Esophagus (tissue), 2 donors: Measurements from ENCODE around the gene CHST13. TPM values are rescaled to one million over a fixed set of nuclear protein-coding genes. Genes with fewer than 3 reads are reported as not detected.

Experiments used
- H3K27ac ChIP-seq, 2 donors: one replicate each; pipeline ENCODE4 v1.5.1; 2013; ENCODE audit warnings: low read depth in 2 of 2, mild to moderate bottlenecking in 2 of 2, inconsistent platforms in 1 of 2, low read length in 1 of 2, moderate library complexity in 1 of 2
- H3K27me3 ChIP-seq, 2 donors: one replicate each; pipeline ENCODE4 v1.6.1; 2013; ENCODE audit warnings: low read length in 2 of 2, control low read depth in 1 of 2, mild to moderate bottlenecking in 1 of 2; ENCODE audit not compliant: insufficient read depth in 2 of 2, control insufficient read depth in 1 of 2
- H3K36me3 ChIP-seq, 2 donors: one replicate each; pipeline ENCODE4 v1.6.1; 2013; ENCODE audit warnings: low read length in 1 of 2; ENCODE audit not compliant: control insufficient read depth in 2 of 2, insufficient read depth in 2 of 2
- H3K4me1 ChIP-seq, 2 donors: one replicate each; pipeline ENCODE4 v1.6.1; 2013; ENCODE audit warnings: low read length in 1 of 2; ENCODE audit not compliant: control insufficient read depth in 2 of 2, insufficient read depth in 2 of 2
- H3K4me3 ChIP-seq, 2 donors: one replicate each; pipeline ENCODE4 v1.5.1; 2013; ENCODE audit warnings: low read length in 2 of 2, mild to moderate bottlenecking in 2 of 2, low read depth in 1 of 2, moderate library complexity in 1 of 2
- H3K9me3 ChIP-seq, 2 donors: one replicate each; pipeline ENCODE4 v1.6.1; 2013; ENCODE audit warnings: mild to moderate bottlenecking in 2 of 2, low read depth in 1 of 2, low read length in 1 of 2, moderate library complexity in 1 of 2; ENCODE audit not compliant: control insufficient read depth in 2 of 2, insufficient read depth in 1 of 2
- WGBS, 2 donors: extraction: QIAGEN DNeasy Blood & Tissue Kit; methylation state at CpG; one replicate each; pipeline ENCODE4 v1.1.7; 2013; 5-methylcytosine and 5-hydroxymethylcytosine counted together
- polyA plus RNA-seq, 2 donors: library from polyadenylated mRNA; stranded (reverse); fragments of 200-250 nt; gene quantifications; one replicate each; pipeline ENCODE4 v1.2.3, GENCODE V29; 2013
- donor health status: healthy with polysubstance abuse.
- donor health status: Bipolar disorder and iron deficiency.

Gene CHST13
- polyA plus RNA-seq, 2 donors = 0.04 TPM; not detected in 1

DNA sequence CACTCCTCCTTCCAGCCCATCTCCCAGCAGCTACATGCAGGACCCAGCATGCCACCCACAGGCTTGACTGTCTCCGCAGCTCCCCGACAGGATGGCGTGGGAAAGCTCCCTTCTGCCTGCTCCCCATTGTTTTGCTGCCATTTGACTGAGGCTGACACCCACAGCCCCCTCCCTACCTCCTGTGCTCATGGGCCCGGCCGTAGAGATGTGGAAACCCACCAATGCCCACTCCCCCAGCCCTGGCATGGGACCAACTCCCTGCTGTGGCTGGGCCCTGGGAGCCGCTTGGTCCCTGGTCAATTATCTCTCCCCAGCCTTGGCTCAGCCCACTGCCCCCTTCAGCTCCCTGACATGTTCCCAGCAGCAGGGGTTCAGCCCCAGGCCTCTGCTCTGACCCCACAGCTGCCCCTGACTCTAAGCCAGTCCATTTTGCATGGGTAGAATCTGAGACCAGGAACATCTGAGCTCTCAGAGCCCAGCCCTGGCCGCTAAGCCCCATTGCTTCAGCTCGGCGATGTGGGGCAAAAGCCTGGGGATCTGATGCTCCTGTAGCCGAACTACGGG, 26.6 kb downstream of the CHST13 start:
- Histone ChIP-seq H3K9me3 (no peaks in the 10 kb centered on the region), H3K27ac (no peak overlapping the region), H3K36me3 (no peaks in the 10 kb centered on the region), H3K4me3 (no peak overlapping the region), H3K4me1 (no peaks in the 10 kb centered on the region), H3K27me3 (no peaks in the 10 kb centered on the region)
- WGBS, 2 donors = 86% methylated on average over 11 of the region's 11 CpGs

DNA sequence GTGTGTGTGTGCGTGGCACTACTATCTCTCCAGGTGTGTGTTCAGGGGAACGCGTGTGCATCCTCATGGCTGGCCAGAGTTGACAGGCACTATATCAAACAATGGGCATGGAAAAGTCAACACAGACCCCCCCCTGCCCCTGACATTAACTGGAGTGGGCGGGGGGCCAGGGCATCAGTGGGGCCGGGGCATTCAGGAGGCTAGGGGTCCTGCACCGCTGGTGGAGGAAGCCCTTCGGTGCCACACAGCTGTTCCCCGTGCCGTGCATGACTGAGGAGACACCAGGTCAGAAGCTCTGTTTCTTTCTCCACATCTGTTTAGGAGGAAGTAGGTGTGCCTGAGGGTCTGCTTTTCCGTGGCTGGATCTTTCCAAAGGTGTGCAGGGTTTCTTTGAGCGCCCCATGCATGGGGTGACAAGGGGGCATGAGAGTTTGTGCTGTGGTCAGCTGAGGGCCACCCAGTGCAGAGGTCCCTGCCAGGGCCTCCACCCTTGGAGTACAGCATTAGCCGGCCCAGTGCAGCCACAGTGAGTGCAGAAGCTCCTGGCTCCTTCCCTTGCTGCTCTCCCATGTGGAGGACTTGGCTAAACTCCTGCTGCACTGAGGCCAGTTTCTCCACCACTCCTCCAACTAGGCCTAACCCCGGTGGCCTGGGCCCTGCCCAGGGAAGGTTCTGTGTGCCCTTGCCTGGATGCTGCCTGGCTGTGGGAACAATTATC, 27.3 kb downstream of the CHST13 start:
- Histone ChIP-seq H3K9me3 (no peaks in the 10 kb centered on the region), H3K27me3 (no peaks in the 10 kb centered on the region), H3K4me3 (no peak overlapping the region), H3K27ac (no peak overlapping the region), H3K36me3 (no peaks in the 10 kb centered on the region), H3K4me1 (no peaks in the 10 kb centered on the region)
- WGBS, 2 donors = 64 to 72% methylated on average over 13 of the region's 13 CpGs

DNA sequence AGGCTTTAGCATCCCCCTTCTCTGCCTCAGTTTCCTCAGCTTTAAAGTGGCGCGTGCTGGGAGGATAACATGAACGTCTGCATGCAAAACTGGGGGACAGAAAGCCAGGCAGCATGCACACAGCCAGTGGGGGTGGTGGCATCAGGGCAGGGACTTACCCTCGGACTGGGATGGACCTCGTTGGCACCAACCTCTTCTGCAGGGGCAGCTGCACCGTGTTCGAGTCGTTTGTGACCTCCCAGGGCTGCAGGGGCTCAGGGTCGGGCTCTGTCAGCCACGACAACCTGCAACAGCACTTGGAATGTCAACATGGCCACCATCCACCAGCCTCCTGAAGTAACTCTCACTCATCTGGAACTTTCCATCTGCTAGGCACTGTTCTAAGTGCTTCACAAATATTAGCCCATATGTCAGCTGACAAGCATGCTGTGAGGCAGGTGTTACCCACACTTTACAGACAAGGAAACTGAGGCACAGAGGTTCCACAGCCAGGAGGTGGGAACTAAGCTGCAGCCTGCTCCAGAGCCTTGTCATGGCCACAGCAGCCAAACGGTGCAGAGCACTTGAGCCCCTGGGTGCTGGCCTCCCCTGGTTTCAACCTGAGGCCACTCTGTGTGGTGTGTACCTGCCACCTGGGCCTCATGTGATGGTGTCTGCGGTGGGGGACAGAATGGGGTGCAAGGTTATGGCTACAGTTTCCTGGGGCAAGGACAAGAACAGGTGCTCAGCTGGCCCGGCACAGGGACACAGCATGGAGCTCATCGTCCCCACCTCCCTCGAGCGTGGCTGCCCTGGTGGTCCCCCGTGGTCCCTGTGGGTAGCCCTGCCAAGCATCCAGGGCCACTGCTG, 28.1 kb downstream of the CHST13 start:
- no peaks in the 10 kb centered on the region for H3K27me3 ChIP-seq
- H3K4me3 ChIP-seq = no peak overlapping the region
- H3K36me3 ChIP-seq = no peaks in the 10 kb centered on the region
- no peaks in the 10 kb centered on the region for H3K4me1 ChIP-seq
- 72 to 74% methylated on average over 17 of the region's 17 CpGs for WGBS, 2 donors
- H3K9me3 ChIP-seq = no peaks in the 10 kb centered on the region
- H3K27ac ChIP-seq = no peak overlapping the region

GRCh38 chr3:126552688-126553283, 28.8 kb downstream of the CHST13 start:
- Histone ChIP-seq H3K36me3 (no peaks in the 10 kb centered on the region), H3K27me3 (no peaks in the 10 kb centered on the region)
- WGBS, 2 donors = 75 to 81% methylated on average over 14 of the region's 14 CpGs

DNA sequence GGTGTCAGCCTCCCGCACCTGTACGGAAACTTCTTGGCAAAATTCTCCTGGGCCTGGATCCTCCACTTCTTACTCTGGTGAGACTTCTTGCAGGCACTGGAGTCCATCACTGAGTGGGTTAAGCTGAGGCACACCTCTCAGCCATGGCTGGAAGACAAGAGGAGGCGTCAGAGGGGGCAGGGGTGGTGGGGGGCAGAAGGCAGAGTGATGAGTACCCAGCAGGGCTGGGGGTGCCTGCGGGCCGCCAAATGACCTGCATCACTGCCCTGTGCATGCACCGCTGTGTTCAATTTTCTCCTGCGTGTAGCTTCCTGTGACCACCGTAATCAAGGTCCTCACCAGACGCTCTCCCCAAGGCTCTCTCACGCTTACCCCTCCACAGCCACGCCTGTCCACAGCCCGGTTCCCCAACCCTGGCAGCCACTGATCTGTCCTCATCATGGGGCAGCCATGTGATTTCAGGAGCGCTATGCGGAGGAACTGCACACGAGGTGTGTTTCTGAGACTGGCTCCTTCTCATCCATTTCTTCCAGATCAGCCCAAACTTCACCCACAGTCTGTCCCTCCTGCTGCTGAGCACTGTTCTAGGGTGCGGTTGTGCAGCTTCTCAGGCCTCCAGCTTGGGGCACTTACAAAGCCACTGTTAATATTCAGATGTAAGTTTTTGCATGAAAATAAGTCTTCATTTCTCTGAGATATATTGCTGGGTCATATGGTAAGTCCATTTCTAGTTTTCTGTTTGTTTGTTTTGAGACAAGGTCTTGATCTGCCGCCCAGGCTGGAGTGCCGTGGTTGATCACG, 29.5 kb downstream of the CHST13 start:
- Histone ChIP-seq H3K27me3 (no peaks in the 10 kb centered on the region), H3K27ac (no peak overlapping the region), H3K4me3 (no peak overlapping the region), H3K4me1 (no peaks in the 10 kb centered on the region), H3K36me3 (no peaks in the 10 kb centered on the region), H3K9me3 (no peaks in the 10 kb centered on the region)
- 78 to 82% methylated on average over 19 of the region's 19 CpGs for WGBS, 2 donors

More at GRCh38 chr3:126552688-126553283, 28.8 kb downstream of the CHST13 start:
- no peaks in the 10 kb centered on the region for H3K4me1 ChIP-seq
- H3K27ac ChIP-seq = no peak overlapping the region
- H3K4me3 ChIP-seq = no peak overlapping the region
- no peaks in the 10 kb centered on the region for H3K9me3 ChIP-seq

GRCh38 chr3:126554560-126555525, 30.9 kb downstream of the CHST13 start:
- WGBS, 2 donors = 87 to 89% methylated on average over 19 of the region's 19 CpGs
- no peaks in the 10 kb centered on the region for H3K27me3 ChIP-seq
- H3K9me3 ChIP-seq = no peaks in the 10 kb centered on the region

GRCh38 chr3:126555795-126556636, 32.1 kb downstream of the CHST13 start:
- H3K36me3 ChIP-seq = no peaks in the 10 kb centered on the region
- WGBS, 2 donors = 75 to 77% methylated on average over 10 of the region's 10 CpGs
- no peaks in the 10 kb centered on the region for H3K27me3 ChIP-seq
- no peaks in the 10 kb centered on the region for H3K4me1 ChIP-seq
- no peak overlapping the region for H3K27ac ChIP-seq
- no peak overlapping the region for H3K4me3 ChIP-seq
- H3K9me3 ChIP-seq = no peaks in the 10 kb centered on the region

More at GRCh38 chr3:126554560-126555525, 30.9 kb downstream of the CHST13 start:
- H3K4me3 ChIP-seq = no peak overlapping the region
- no peaks in the 10 kb centered on the region for H3K36me3 ChIP-seq
- no peaks in the 10 kb centered on the region for H3K4me1 ChIP-seq
- no peak overlapping the region for H3K27ac ChIP-seq
